Measurements from ENCODE around the gene ULK4. TPM values are rescaled to one million over a fixed set of nuclear protein-coding genes. Genes with fewer than 3 reads are reported as not detected.

The ULK4 gene
- total RNA-seq, 1 experiment from 2014 or later, result 14.3 TPM

GRCh38 chr3:42001777-42002176 lies 39.9 kb upstream of the ULK4 start:
- ATAC-seq (no peak), DNase-seq (ENCODE audit: low read depth, low spot score) (no peak)
- Histone ChIP-seq H3K4me1 (ENCODE audit: control insufficient read depth, insufficient read depth, low read length) (no peaks in the 10 kb centered on the region), H3K36me3 (ENCODE audit: control insufficient read depth, insufficient read depth, low read length) (no peaks in the 10 kb centered on the region), H3K4me3 (ENCODE audit: low read depth in 2 of 2, low read length in 2 of 2) (no peak overlapping the region), H3K27ac (ENCODE audit: low read length) (no peak overlapping the region), H3K9me3 (ENCODE audit: control insufficient read depth, insufficient read depth, low read depth, low read length) (no peaks in the 10 kb centered on the region), H3K27me3 (ENCODE audit: control insufficient read depth, insufficient read depth, low read length) (no peaks in the 10 kb centered on the region)
- TF ChIP-seq REST (IDR thresholded peaks at IDR 0.05; ENCODE audit: insufficient read depth in 1 of 2, low read depth in 2 of 2, low read length in 1 of 2), result no peak
- no peak for TF ChIP-seq SIN3A (IDR thresholded peaks at IDR 0.05; ENCODE audit: borderline replicate concordance, insufficient read depth, low read depth, low read length)
- no peak for TF ChIP-seq TCF7L2 (IDR thresholded peaks at IDR 0.05; ENCODE audit: low read depth, low read length)
- TF ChIP-seq POLR2AphosphoS5 (IDR thresholded peaks at IDR 0.05; ENCODE audit: low read depth, low read length), result no peak
- TF ChIP-seq CTCF (IDR thresholded peaks at IDR 0.05), result no peak
- BruUV-seq (replicated peaks), result no TSS peak
- intact Hi-C loops (cut with micrococcal nuclease; ENCODE audit: unreplicated experiment) (no loop called here), in situ Hi-C loops (cut with HindIII; ENCODE audit: low pct_unique_long_range_greater_than_20kb, low sequenced_read_pairs) (no loop called here)
- ChIA-PET CTCF (no interaction called here), POLR2A (no interaction called here)

- BruUV-seq (replicated peaks), result no TSS peak
- Histone ChIP-seq H3K4me1 (ENCODE audit: control insufficient read depth, insufficient read depth, low read length) (no peaks in the 10 kb centered on the region), H3K9me3 (ENCODE audit: control insufficient read depth, insufficient read depth, low read depth, low read length) (no peaks in the 10 kb centered on the region), H3K4me3 (ENCODE audit: low read depth in 2 of 2, low read length in 2 of 2) (no peak overlapping the region), H3K36me3 (ENCODE audit: control insufficient read depth, insufficient read depth, low read length) (no peaks in the 10 kb centered on the region), H3K27me3 (ENCODE audit: control insufficient read depth, insufficient read depth, low read length) (no peaks in the 10 kb centered on the region), H3K27ac (ENCODE audit: low read length) (no peak overlapping the region)
- ChIA-PET CTCF (no interaction called here), POLR2A (no interaction called here)
- in situ Hi-C loops (cut with HindIII; ENCODE audit: low pct_unique_long_range_greater_than_20kb, low sequenced_read_pairs) (no loop called here), intact Hi-C loops (cut with micrococcal nuclease; ENCODE audit: unreplicated experiment) (no loop called here)
- ATAC-seq (no peak), DNase-seq (ENCODE audit: low read depth, low spot score) (no peak)
- TF ChIP-seq REST (IDR thresholded peaks at IDR 0.05; ENCODE audit: insufficient read depth in 1 of 2, low read depth in 2 of 2, low read length in 1 of 2) (no peak), TCF7L2 (IDR thresholded peaks at IDR 0.05; ENCODE audit: low read depth, low read length) (no peak), POLR2AphosphoS5 (IDR thresholded peaks at IDR 0.05; ENCODE audit: low read depth, low read length) (no peak)
Observed at GRCh38 chr3:41999909-42000308, 38.0 kb upstream of the ULK4 start.
